Sigmoid colon (tissue), 4 donors: Measurements from ENCODE around the gene EEF1A2.

ENCODE experiments used
- EP300 ChIP-seq, 4 donors: sonication (generic); formaldehyde crosslinking; IDR thresholded peaks; one replicate each; pipeline ENCODE4 v1.6.1; 2017; ENCODE audit warnings: antibody characterized with exemption in 4 of 4
- POLR2A ChIP-seq, 2 donors: fragments of 450-650 bp; IDR thresholded peaks; one replicate each; pipeline ENCODE4 v1.6.1; 2016; ENCODE audit warnings: antibody characterized with exemption in 2 of 2, mild to moderate bottlenecking in 2 of 2, moderate library complexity in 2 of 2
- TF ChIP-seq, protein P1 (sequence below), 4 experiments: fragments of 450-650 bp in 3 of 4; fragments of 200-600 bp in 1 of 4; IDR thresholded peaks; one replicate each; pipeline ENCODE4 v1.5.1; 2016 to 2019; ENCODE audit warnings: antibody characterized with exemption in 4 of 4, mild to moderate bottlenecking in 3 of 4, moderate library complexity in 2 of 4

DNA sequence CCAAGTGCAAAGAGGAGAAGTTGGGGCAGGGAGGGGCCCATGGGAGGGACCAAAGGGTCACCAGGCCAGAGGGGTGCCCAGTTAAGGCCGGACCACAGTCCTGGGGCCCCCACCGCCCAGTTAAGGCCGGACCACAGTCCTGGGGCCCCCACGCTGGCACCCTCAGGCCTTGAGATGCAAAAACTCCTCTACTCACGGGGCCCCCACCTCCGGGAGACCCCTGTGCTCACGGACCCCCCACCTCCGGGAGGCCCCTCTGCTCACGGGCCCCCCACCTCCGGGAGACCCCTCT, 43.4 kb downstream of the EEF1A2 start:
- TF ChIP-seq POLR2A (IDR thresholded peaks at IDR 0.05) (no peak), EP300 (IDR thresholded peaks at IDR 0.05) (no peak)
- TF ChIP-seq, protein P1, sequence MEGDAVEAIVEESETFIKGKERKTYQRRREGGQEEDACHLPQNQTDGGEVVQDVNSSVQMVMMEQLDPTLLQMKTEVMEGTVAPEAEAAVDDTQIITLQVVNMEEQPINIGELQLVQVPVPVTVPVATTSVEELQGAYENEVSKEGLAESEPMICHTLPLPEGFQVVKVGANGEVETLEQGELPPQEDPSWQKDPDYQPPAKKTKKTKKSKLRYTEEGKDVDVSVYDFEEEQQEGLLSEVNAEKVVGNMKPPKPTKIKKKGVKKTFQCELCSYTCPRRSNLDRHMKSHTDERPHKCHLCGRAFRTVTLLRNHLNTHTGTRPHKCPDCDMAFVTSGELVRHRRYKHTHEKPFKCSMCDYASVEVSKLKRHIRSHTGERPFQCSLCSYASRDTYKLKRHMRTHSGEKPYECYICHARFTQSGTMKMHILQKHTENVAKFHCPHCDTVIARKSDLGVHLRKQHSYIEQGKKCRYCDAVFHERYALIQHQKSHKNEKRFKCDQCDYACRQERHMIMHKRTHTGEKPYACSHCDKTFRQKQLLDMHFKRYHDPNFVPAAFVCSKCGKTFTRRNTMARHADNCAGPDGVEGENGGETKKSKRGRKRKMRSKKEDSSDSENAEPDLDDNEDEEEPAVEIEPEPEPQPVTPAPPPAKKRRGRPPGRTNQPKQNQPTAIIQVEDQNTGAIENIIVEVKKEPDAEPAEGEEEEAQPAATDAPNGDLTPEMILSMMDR (IDR thresholded peaks at IDR 0.05): no peak
